ENCODE results near the gene IGLL5.
A peak's percentile ranks its signal among the peaks of the same experiment; 100 is the strongest.

IGLL5 gene

GRCh38 chr22:22938672-22939587 is 51.3 kb downstream of the IGLL5 start:
- DNase-seq (ENCODE audit: low read depth) = no peak

- no peak for DNase-seq (ENCODE audit: low read depth)
Observed at GRCh38 chr22:22939588-22940368, 52.2 kb downstream of the IGLL5 start.

- no peak for DNase-seq (ENCODE audit: low read depth)
Observed at GRCh38 chr22:22940961-22941605, 53.5 kb downstream of the IGLL5 start.

GRCh38 chr22:22941831-22942510 is 54.4 kb downstream of the IGLL5 start:
- no peak for DNase-seq (ENCODE audit: low read depth)

- DNase-seq (ENCODE audit: low read depth) = peak; percentile 68
Observed at GRCh38 chr22:22942511-22943329, 55.1 kb downstream of the IGLL5 start.

GRCh38 chr22:22943521-22944267 is 56.1 kb downstream of the IGLL5 start:
- no peak for DNase-seq (ENCODE audit: low read depth)

GRCh38 chr22:22944268-22944985 is 56.8 kb downstream of the IGLL5 start:
- DNase-seq (ENCODE audit: low read depth) = no peak

GRCh38 chr22:22945195-22945594 is 57.6 kb downstream of the IGLL5 start:
- DNase-seq (ENCODE audit: low read depth) = no peak
